ENCODE data around the gene ZNF836. TPM values are rescaled to one million over a fixed set of nuclear protein-coding genes. Genes with fewer than 3 reads are reported as not detected.
A peak's percentile ranks its signal among the peaks of the same experiment; 100 is the strongest.

ZNF836 gene
- total and polyA plus RNA-seq, 9 of the 15 experiments (the other 6 are each of a cell fraction or from before 2014, with no cell fraction given), result 0.24 to 0.69 (median 0.64) TPM; not detected in 2

- no peak for TF ChIP-seq ZBTB12 (CRISPR knock-in tag; IDR thresholded peaks at IDR 0.05)
- TF ChIP-seq ZNF586 (CRISPR knock-in tag; conservative IDR thresholded peaks at IDR 0.05), result no peak
- TF ChIP-seq TBP (optimal IDR thresholded peaks at IDR 0.05; ENCODE audit: low read depth, low read length), result peak; percentile 91
- TF ChIP-seq ZNF431 (CRISPR knock-in tag; IDR thresholded peaks at IDR 0.05), result peak; percentile 20; the same call in 1 of the 2 replicates
- peak; percentile 68; the same call in 1 of the 2 replicates for TF ChIP-seq RNF2 (IDR thresholded peaks at IDR 0.05)
- TF ChIP-seq ZNF77 (CRISPR knock-in tag; IDR thresholded peaks at IDR 0.05), result no peak
- no peak for TF ChIP-seq CHAMP1 (IDR thresholded peaks at IDR 0.05)
- no peak for TF ChIP-seq ZNF589 (CRISPR knock-in tag; IDR thresholded peaks at IDR 0.05; ENCODE audit: low read depth)
- peak; percentile 81 for TF ChIP-seq POLR2H (tag; IDR thresholded peaks at IDR 0.05; ENCODE audit: low read depth)
- TF ChIP-seq FOXA1 (IDR thresholded peaks at IDR 0.05; ENCODE audit: borderline replicate concordance), result no peak
- TF ChIP-seq TAF1 (IDR thresholded peaks at IDR 0.05; ENCODE audit: control insufficient read depth, extremely low read depth, insufficient read depth, low read length, severe bottlenecking), result peak; percentile 95
- 0 out of 2 replicates have a peak, but pooled peaks have one; percentile 4 for TF ChIP-seq ATF4 (CRISPR knock-in tag; IDR thresholded peaks at IDR 0.05)
- TF ChIP-seq ARID3A (IDR thresholded peaks at IDR 0.05; ENCODE audit: borderline replicate concordance, low read depth, low read length), result no peak
- TF ChIP-seq BCLAF1 (IDR thresholded peaks at IDR 0.05; ENCODE audit: borderline replicate concordance in 1 of 2, control insufficient read depth in 1 of 2, low read depth in 2 of 2, low read length in 1 of 2), result no peak
Measured at GRCh38 chr19:52189735-52190486, 18.5 kb upstream of the ZNF836 start, which contains the start of gene PPP2R1A (continued).

All from K562 (cell line).